ENCODE measurements around the gene SLC6A1. TPM values are rescaled to one million over a fixed set of nuclear protein-coding genes. Genes with fewer than 3 reads are reported as not detected.

The SLC6A1 gene
- total RNA-seq, 1 donor from 2014 or later, result 6.3 TPM

DNA sequence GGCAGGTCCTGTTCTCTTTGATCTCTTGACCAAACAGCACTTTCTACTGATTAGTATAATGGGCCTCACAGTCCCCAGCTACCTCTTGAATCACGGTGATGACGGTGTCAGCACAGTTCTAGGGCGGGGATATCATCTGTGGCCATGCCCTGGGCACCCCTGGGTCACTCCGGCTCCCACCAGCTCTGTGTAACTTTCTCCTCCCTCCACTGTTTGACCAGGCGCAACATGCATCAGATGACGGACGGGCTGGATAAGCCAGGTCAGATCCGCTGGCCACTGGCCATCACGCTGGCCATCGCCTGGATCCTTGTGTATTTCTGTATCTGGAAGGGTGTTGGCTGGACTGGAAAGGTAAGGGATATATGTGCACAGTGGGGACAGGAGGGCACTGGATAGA, 29.6 kb downstream of the SLC6A1 start:
- DNase-seq (ENCODE audit: low spot score in 2 of 2), result no peak
- Histone ChIP-seq H3K9me3 (no peaks in the 10 kb centered on the region), H3K4me1 (no peaks in the 10 kb centered on the region), H3K4me3 (no peak overlapping the region), H3K27me3 (no peaks in the 10 kb centered on the region), H3K27ac (no peak overlapping the region), H3K36me3 (no peaks in the 10 kb centered on the region)
- intact Hi-C loops (cut with DNase I), result no loop called here
- TF ChIP-seq, protein P1, sequence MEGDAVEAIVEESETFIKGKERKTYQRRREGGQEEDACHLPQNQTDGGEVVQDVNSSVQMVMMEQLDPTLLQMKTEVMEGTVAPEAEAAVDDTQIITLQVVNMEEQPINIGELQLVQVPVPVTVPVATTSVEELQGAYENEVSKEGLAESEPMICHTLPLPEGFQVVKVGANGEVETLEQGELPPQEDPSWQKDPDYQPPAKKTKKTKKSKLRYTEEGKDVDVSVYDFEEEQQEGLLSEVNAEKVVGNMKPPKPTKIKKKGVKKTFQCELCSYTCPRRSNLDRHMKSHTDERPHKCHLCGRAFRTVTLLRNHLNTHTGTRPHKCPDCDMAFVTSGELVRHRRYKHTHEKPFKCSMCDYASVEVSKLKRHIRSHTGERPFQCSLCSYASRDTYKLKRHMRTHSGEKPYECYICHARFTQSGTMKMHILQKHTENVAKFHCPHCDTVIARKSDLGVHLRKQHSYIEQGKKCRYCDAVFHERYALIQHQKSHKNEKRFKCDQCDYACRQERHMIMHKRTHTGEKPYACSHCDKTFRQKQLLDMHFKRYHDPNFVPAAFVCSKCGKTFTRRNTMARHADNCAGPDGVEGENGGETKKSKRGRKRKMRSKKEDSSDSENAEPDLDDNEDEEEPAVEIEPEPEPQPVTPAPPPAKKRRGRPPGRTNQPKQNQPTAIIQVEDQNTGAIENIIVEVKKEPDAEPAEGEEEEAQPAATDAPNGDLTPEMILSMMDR (IDR thresholded peaks at IDR 0.05), result no peak

DNA sequence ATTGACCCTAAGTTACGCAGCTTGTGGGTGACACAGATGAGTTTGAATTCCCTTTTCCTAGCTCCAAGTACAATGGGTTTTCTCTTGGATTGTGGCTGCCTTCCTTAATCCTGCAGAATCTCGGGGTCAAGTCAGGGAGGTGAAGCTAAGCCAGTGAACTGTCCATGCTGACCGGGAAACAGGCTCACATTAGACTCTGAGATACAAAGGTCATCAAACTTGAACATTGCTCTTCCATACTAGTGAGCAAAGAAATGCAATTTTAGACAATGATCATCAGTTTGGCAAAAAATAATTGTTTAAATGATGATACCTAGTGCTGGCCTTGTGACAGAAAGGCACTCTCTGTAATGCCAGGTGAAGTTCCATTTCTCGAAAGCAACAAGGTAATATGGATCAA, 31.6 kb downstream of the SLC6A1 start:
- no peak for DNase-seq (ENCODE audit: low spot score in 2 of 2)
- H3K4me1 ChIP-seq, result no peaks in the 10 kb centered on the region
- TF ChIP-seq, protein P1 (IDR thresholded peaks at IDR 0.05), result no peak
- intact Hi-C loops (cut with DNase I), result no loop called here
- H3K36me3 ChIP-seq, result no peaks in the 10 kb centered on the region
- no peak overlapping the region for H3K27ac ChIP-seq
- no peaks in the 10 kb centered on the region for H3K9me3 ChIP-seq
- H3K27me3 ChIP-seq, result no peaks in the 10 kb centered on the region
- no peak overlapping the region for H3K4me3 ChIP-seq

DNA sequence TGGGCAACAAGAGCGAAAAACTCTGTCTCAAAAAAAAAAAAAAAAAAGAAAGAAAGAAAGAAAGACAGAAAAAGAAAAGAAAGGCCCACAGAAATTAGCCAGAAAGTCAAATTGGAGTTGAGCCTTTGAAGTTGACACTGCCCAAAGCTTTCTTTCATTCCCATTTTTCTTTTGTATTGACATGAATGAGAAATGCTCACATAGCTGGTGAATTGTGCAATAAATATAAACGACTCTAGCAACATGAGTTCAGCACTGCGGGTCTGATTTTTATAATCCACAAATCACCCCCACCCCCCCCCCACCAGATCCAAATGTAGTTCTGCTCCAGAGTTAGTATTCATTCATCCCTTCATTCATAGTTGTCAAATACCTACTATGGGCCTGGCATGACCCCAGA, 37.4 kb downstream of the SLC6A1 start:
- no peaks in the 10 kb centered on the region for H3K9me3 ChIP-seq
- no peak for DNase-seq (ENCODE audit: low spot score in 2 of 2)
- no peaks in the 10 kb centered on the region for H3K27me3 ChIP-seq
- H3K27ac ChIP-seq, result no peak overlapping the region
- no peaks in the 10 kb centered on the region for H3K4me1 ChIP-seq
- no peaks in the 10 kb centered on the region for H3K36me3 ChIP-seq
- H3K4me3 ChIP-seq, result no peak overlapping the region
- intact Hi-C loops (cut with DNase I), result no loop called here
- TF ChIP-seq, protein P1 (IDR thresholded peaks at IDR 0.05), result no peak

DNA sequence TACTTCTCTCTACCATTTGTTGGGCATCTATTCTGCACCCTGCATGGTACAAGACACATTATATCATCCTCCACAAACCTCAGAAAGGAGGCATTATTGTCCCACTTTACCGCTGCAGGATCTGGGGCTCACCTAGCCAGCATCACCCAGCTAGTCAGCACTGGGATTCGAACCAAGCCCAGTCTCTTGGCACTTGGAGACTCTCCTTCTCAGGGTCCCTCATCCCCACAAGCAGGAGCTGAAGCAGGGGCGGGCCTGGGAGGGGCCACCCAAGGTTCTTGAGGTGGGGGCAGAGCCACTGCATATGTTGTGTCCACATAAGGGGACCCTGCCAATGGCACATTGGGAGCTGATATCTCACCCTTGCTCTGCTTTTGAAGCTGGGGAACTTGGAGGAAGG, 41.3 kb downstream of the SLC6A1 start:
- DNase-seq (ENCODE audit: low spot score in 2 of 2), result no peak
- intact Hi-C loops (cut with DNase I), result no loop called here

DNA sequence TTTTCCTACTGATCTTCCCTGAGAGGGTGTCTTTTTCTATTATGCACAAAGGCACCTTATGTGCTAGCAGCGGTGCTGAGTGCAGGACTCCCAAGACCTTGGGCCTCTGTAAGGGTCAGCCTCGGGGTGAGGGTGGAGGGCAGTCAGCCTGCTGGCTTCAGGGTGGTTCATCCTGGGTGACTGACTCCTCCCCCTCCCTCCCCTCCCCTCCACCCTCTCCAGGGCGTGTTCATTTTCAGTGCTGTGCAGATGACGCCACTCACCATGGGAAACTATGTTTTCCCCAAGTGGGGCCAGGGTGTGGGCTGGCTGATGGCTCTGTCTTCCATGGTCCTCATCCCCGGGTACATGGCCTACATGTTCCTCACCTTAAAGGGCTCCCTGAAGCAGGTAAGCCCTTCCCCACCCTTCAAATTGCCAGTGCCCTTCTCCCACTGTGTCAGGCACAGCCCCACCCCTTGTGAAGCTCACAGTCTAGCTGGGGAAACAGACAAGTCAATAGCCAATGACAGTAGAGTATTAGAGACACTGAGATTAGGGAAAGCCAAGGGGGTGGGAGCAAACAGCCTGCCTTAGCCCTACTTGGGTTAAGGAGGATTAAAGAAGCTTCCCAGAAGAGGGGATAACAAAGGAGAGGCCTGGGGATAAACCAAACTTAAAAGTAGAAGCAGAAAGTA, 41.9 kb downstream of the SLC6A1 start:
- intact Hi-C loops (cut with DNase I), result no loop called here
- Histone ChIP-seq H3K27me3 (no peaks in the 10 kb centered on the region), H3K4me1 (no peaks in the 10 kb centered on the region), H3K9me3 (no peaks in the 10 kb centered on the region), H3K4me3 (no peak overlapping the region), H3K36me3 (no peaks in the 10 kb centered on the region), H3K27ac (no peak overlapping the region)
- TF ChIP-seq, protein P1 (IDR thresholded peaks at IDR 0.05), result no peak
- DNase-seq (ENCODE audit: low spot score in 2 of 2), result no peak

More for the DNA sequence above, 41.3 kb downstream of the SLC6A1 start:
- H3K36me3 ChIP-seq, result no peaks in the 10 kb centered on the region
- H3K9me3 ChIP-seq, result no peaks in the 10 kb centered on the region
- TF ChIP-seq, protein P1 (IDR thresholded peaks at IDR 0.05), result no peak
- no peak overlapping the region for H3K4me3 ChIP-seq
- no peaks in the 10 kb centered on the region for H3K27me3 ChIP-seq
- H3K27ac ChIP-seq, result no peak overlapping the region
- no peaks in the 10 kb centered on the region for H3K4me1 ChIP-seq
